WTC11 (cell line): ENCODE measurements around the gene WWOX. TPM values are rescaled to one million over a fixed set of nuclear protein-coding genes. Genes with fewer than 3 reads are reported as not detected.

Experiments used
- ATAC-seq: fragments of 200-7000 bp; cut with Tn5 transposase; 2 replicates; pipeline ENCODE4 v1.10.0; 2021; ENCODE audit warnings: mild to moderate bottlenecking, moderate library complexity
- CTCF ChIA-PET: fragments of 300-600 bp; sonication (Branson Sonifier 250); formaldehyde crosslinking; loops from one replicate; lab custom pipeline; 2021; ENCODE audit warnings: antibody characterized with exemption; lab: Charles Lee
- POLR2A ChIA-PET: fragments of 350-600 bp; sonication (Branson Sonifier 250); formaldehyde crosslinking; loops from one replicate; lab custom pipeline; 2021; ENCODE audit warnings: antibody characterized with exemption; lab: Charles Lee
- DNase-seq: peaks from one replicate; pipeline ENCODE4 v3.0.0; 2021; ENCODE audit warnings: low spot score
- H3K27ac Mint-ChIP-seq: 2 replicates; pipeline ENCODE4 v1.8.0; 2021; ENCODE audit warnings: mixed read lengths
- H3K27me3 Mint-ChIP-seq: 2 replicates; pipeline ENCODE4 v1.8.0; 2021; ENCODE audit warnings: low read depth, mild to moderate bottlenecking, moderate library complexity, mixed read lengths
- H3K36me3 Mint-ChIP-seq: 2 replicates; pipeline ENCODE4 v1.8.0; 2021; ENCODE audit warnings: mixed read lengths
- H3K4me1 Mint-ChIP-seq: 2 replicates; pipeline ENCODE4 v1.8.0; 2022; ENCODE audit warnings: mixed read lengths
- H3K4me3 Mint-ChIP-seq: 2 replicates; pipeline ENCODE4 v1.8.0; 2021; ENCODE audit warnings: mild to moderate bottlenecking, moderate library complexity, mixed read lengths
- H3K9me3 Mint-ChIP-seq: 2 replicates; pipeline ENCODE4 v1.8.0; 2021; ENCODE audit warnings: mixed read lengths
- ATF1 ChIP-seq: sonication (generic); formaldehyde crosslinking; IDR thresholded peaks from 2 replicates; pipeline ENCODE4 v1.8.1; 2023; ENCODE audit warnings: mild to moderate bottlenecking, moderate library complexity, missing genetic modification reagents
- EMX1 ChIP-seq: fragments of 250-450 bp; sonication (Bioruptor Pico); IDR thresholded peaks from 2 replicates; pipeline ENCODE4 v1.8.0; 2021; ENCODE audit warnings: mild to moderate bottlenecking
- JAZF1 ChIP-seq: fragments of 250-450 bp; sonication (Bioruptor Pico); IDR thresholded peaks from 2 replicates; pipeline ENCODE4 v1.9.0; 2021; ENCODE audit warnings: moderate library complexity, mild to moderate bottlenecking, inconsistent platforms
- OVOL2 ChIP-seq: fragments of 250-450 bp; sonication (Bioruptor Pico); IDR thresholded peaks from 2 replicates; pipeline ENCODE4 v1.9.0; 2021; ENCODE audit warnings: mild to moderate bottlenecking, borderline replicate concordance
- ZNF121 ChIP-seq: sonication (generic); formaldehyde crosslinking; IDR thresholded peaks from 2 replicates; pipeline ENCODE4 v1.8.0; 2023; ENCODE audit warnings: missing genetic modification reagents
- ZNF317 ChIP-seq: sonication (generic); formaldehyde crosslinking; IDR thresholded peaks from 2 replicates; pipeline ENCODE4 v1.8.1; 2023; ENCODE audit warnings: low read depth, mild to moderate bottlenecking, moderate library complexity, missing genetic modification reagents, borderline replicate concordance
- ZNF396 ChIP-seq: fragments of 250-450 bp; sonication (Bioruptor Pico); IDR thresholded peaks from 2 replicates; pipeline ENCODE4 v1.8.0; 2021; ENCODE audit warnings: mild to moderate bottlenecking, moderate library complexity, borderline replicate concordance
- ZNF671 ChIP-seq: fragments of 250-450 bp; sonication (Bioruptor Pico); IDR thresholded peaks from 2 replicates; pipeline ENCODE4 v1.8.0; 2021; ENCODE audit warnings: mild to moderate bottlenecking
- total RNA-seq: library from RNA; stranded (reverse); gene quantifications from 3 replicates; pipeline ENCODE4 v1.2.3, GENCODE V29; 2021
- TF ChIP-seq, protein P1 (sequence below): fragments of 250-450 bp; sonication (Bioruptor Pico); IDR thresholded peaks from 2 replicates; pipeline ENCODE4 v1.9.0; 2021; ENCODE audit warnings: moderate library complexity, mild to moderate bottlenecking, inconsistent platforms, borderline replicate concordance
- TF ChIP-seq, protein P2 (sequence below): fragments of 250-450 bp; sonication (Bioruptor Pico); IDR thresholded peaks from 2 replicates; pipeline ENCODE4 v1.9.0; 2021; ENCODE audit warnings: mild to moderate bottlenecking
- TF ChIP-seq, protein P3 (sequence below): sonication (generic); formaldehyde crosslinking; conservative IDR thresholded peaks from 2 replicates; pipeline ENCODE4 v1.8.1; 2022; ENCODE audit warnings: mild to moderate bottlenecking, missing genetic modification reagents
- TF ChIP-seq, protein P4 (sequence below): fragments of 250-450 bp; sonication (Bioruptor Pico); IDR thresholded peaks from 2 replicates; pipeline ENCODE4 v1.9.0; 2021; ENCODE audit warnings: mild to moderate bottlenecking
- TF ChIP-seq, protein P5 (sequence below): sonication (generic); formaldehyde crosslinking; IDR thresholded peaks from 2 replicates; pipeline ENCODE4 v1.8.0; 2022; ENCODE audit warnings: missing genetic modification reagents
- TF ChIP-seq, protein P6 (sequence below): fragments of 200-600 bp; IDR thresholded peaks from 2 replicates; pipeline ENCODE4 v1.8.0; 2022; ENCODE audit warnings: antibody characterized with exemption
- TF ChIP-seq, protein P7 (sequence below): sonication (generic); formaldehyde crosslinking; IDR thresholded peaks from 2 replicates; pipeline ENCODE4 v1.8.0; 2022; ENCODE audit warnings: mild to moderate bottlenecking, missing genetic modification reagents
- TF ChIP-seq, protein P8 (sequence below): sonication (generic); formaldehyde crosslinking; IDR thresholded peaks from 2 replicates; pipeline ENCODE4 v1.8.0; 2023; ENCODE audit warnings: mild to moderate bottlenecking, missing genetic modification reagents

The WWOX gene
- total RNA-seq, 1 experiment from 2014 or later: 15.7 TPM

DNA sequence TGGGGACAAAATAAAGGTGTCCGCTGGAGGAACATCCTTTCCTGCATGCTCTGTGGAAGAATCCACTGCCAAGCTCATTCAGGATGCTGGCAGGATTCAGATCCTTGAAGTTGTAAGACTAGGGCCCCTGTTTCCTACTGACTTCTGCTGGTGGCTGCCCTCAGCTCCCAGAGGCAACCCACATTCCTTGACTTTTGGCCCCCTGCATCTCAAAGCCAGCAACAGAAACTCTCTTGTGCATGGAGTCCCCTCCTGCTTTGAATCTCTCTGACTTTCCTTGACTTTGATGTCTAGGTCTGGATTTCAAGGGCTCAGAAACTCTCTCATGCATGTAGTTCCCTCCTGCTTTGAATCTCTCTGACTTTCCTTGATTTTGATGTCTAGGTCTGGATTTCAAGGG lies 461.5 kb downstream of the WWOX start (continued):
- TF ChIP-seq, protein P1, sequence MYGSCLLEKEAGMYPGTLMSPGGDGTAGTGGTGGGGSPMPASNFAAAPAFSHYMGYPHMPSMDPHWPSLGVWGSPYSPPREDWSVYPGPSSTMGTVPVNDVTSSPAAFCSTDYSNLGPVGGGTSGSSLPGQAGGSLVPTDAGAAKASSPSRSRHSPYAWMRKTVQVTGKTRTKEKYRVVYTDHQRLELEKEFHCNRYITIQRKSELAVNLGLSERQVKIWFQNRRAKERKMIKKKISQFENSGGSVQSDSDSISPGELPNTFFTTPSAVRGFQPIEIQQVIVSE: no peak
- TF ChIP-seq ZNF396 (CRISPR knock-in tag): no peak
- TF ChIP-seq, protein P2, sequence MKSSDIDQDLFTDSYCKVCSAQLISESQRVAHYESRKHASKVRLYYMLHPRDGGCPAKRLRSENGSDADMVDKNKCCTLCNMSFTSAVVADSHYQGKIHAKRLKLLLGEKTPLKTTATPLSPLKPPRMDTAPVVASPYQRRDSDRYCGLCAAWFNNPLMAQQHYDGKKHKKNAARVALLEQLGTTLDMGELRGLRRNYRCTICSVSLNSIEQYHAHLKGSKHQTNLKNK (CRISPR knock-in tag): no peak

DNA sequence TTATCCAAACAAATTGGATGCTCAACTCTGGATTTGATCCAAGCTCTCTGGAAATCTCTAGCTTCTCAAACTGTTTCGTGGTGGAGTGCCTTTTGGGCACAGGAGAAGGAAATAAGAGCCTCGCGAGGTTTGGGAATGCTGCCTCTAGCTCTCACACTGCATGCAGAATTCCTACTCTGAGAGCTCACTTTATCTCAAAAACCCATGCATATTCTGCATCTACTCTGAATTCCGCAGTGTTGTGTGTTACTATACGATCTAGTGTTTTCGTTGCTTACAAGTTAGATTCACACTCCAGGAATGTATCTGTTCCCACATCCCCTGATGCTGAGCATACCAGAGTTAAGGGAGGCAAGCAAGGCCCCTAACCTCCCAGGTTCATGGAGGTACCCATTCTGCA lies 462.7 kb downstream of the WWOX start:
- H3K9me3 Mint-ChIP-seq: peaks cover 24% of the 10 kb centered on the region
- POLR2A ChIA-PET: interaction anchor here (0.6 kb wide), 1 partner anchor 13 kb away, joined by 3 read pairs; no protein-coding TSS in a partner anchor
- peaks cover 8% of the 10 kb centered on the region; the same call in 1 of the 2 replicates for H3K4me1 Mint-ChIP-seq
- peaks cover 9% of the 10 kb centered on the region for H3K36me3 Mint-ChIP-seq
- TF ChIP-seq, protein P3, sequence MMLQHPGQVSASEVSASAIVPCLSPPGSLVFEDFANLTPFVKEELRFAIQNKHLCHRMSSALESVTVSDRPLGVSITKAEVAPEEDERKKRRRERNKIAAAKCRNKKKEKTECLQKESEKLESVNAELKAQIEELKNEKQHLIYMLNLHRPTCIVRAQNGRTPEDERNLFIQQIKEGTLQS (CRISPR knock-in tag): no peak
- TF ChIP-seq ATF1 (CRISPR knock-in tag) (no peak), ZNF121 (CRISPR knock-in tag) (no peak)
- TF ChIP-seq, protein P4, sequence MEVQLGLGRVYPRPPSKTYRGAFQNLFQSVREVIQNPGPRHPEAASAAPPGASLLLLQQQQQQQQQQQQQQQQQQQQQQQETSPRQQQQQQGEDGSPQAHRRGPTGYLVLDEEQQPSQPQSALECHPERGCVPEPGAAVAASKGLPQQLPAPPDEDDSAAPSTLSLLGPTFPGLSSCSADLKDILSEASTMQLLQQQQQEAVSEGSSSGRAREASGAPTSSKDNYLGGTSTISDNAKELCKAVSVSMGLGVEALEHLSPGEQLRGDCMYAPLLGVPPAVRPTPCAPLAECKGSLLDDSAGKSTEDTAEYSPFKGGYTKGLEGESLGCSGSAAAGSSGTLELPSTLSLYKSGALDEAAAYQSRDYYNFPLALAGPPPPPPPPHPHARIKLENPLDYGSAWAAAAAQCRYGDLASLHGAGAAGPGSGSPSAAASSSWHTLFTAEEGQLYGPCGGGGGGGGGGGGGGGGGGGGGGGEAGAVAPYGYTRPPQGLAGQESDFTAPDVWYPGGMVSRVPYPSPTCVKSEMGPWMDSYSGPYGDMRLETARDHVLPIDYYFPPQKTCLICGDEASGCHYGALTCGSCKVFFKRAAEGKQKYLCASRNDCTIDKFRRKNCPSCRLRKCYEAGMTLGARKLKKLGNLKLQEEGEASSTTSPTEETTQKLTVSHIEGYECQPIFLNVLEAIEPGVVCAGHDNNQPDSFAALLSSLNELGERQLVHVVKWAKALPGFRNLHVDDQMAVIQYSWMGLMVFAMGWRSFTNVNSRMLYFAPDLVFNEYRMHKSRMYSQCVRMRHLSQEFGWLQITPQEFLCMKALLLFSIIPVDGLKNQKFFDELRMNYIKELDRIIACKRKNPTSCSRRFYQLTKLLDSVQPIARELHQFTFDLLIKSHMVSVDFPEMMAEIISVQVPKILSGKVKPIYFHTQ (CRISPR knock-in tag): no peak
- ATAC-seq (no peak), DNase-seq (no peak)
- H3K4me3 Mint-ChIP-seq: no peak overlapping the region
- H3K27me3 Mint-ChIP-seq: no peaks in the 10 kb centered on the region
- CTCF ChIA-PET: no interaction called here
- H3K27ac Mint-ChIP-seq: no peak overlapping the region

DNA sequence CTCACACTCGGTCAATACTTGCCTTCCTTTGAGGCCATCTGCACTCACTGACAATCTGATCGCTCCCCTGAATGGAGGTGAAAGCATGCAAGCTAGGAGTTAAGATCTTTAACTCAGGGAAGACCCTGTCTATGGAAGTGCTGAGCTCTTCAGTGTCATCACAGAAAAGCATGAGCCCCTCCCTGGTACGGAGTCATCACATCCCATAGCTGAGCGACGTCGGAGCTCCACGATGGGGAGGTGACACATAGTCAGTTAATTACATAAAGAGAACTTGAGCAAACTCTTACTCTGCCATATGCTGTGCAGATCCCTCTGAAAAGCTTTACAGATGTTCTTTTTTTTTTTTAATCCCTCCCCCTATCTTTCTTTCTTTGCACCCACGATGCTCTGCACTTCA lies 463.2 kb downstream of the WWOX start:
- peaks cover 24% of the 10 kb centered on the region for H3K9me3 Mint-ChIP-seq
- POLR2A ChIA-PET: interaction anchor here (0.6 kb wide), 1 partner anchor 12 kb away, joined by 3 read pairs; no protein-coding TSS in a partner anchor
- DNase-seq: no peak
- CTCF ChIA-PET: interaction anchor here (0.7 kb wide), 1 partner anchor 614 kb away, joined by 5 read pairs; no protein-coding TSS in a partner anchor
- H3K36me3 Mint-ChIP-seq: peaks cover 9% of the 10 kb centered on the region
- peaks cover 8% of the 10 kb centered on the region; the same call in 1 of the 2 replicates for H3K4me1 Mint-ChIP-seq
- H3K27ac Mint-ChIP-seq: no peak overlapping the region
- H3K4me3 Mint-ChIP-seq: no peak overlapping the region
- no peaks in the 10 kb centered on the region for H3K27me3 Mint-ChIP-seq
- no peak for ATAC-seq
- TF ChIP-seq ZNF317 (CRISPR knock-in tag) (no peak), EMX1 (CRISPR knock-in tag) (no peak), OVOL2 (CRISPR knock-in tag) (no peak), ZNF671 (CRISPR knock-in tag) (no peak), JAZF1 (CRISPR knock-in tag) (no peak)
- TF ChIP-seq, protein P5, sequence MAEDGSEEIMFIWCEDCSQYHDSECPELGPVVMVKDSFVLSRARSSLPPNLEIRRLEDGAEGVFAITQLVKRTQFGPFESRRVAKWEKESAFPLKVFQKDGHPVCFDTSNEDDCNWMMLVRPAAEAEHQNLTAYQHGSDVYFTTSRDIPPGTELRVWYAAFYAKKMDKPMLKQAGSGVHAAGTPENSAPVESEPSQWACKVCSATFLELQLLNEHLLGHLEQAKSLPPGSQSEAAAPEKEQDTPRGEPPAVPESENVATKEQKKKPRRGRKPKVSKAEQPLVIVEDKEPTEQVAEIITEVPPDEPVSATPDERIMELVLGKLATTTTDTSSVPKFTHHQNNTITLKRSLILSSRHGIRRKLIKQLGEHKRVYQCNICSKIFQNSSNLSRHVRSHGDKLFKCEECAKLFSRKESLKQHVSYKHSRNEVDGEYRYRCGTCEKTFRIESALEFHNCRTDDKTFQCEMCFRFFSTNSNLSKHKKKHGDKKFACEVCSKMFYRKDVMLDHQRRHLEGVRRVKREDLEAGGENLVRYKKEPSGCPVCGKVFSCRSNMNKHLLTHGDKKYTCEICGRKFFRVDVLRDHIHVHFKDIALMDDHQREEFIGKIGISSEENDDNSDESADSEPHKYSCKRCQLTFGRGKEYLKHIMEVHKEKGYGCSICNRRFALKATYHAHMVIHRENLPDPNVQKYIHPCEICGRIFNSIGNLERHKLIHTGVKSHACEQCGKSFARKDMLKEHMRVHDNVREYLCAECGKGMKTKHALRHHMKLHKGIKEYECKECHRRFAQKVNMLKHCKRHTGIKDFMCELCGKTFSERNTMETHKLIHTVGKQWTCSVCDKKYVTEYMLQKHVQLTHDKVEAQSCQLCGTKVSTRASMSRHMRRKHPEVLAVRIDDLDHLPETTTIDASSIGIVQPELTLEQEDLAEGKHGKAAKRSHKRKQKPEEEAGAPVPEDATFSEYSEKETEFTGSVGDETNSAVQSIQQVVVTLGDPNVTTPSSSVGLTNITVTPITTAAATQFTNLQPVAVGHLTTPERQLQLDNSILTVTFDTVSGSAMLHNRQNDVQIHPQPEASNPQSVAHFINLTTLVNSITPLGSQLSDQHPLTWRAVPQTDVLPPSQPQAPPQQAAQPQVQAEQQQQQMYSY: no peak
- TF ChIP-seq, protein P6, sequence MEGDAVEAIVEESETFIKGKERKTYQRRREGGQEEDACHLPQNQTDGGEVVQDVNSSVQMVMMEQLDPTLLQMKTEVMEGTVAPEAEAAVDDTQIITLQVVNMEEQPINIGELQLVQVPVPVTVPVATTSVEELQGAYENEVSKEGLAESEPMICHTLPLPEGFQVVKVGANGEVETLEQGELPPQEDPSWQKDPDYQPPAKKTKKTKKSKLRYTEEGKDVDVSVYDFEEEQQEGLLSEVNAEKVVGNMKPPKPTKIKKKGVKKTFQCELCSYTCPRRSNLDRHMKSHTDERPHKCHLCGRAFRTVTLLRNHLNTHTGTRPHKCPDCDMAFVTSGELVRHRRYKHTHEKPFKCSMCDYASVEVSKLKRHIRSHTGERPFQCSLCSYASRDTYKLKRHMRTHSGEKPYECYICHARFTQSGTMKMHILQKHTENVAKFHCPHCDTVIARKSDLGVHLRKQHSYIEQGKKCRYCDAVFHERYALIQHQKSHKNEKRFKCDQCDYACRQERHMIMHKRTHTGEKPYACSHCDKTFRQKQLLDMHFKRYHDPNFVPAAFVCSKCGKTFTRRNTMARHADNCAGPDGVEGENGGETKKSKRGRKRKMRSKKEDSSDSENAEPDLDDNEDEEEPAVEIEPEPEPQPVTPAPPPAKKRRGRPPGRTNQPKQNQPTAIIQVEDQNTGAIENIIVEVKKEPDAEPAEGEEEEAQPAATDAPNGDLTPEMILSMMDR: no peak
- TF ChIP-seq, protein P7, sequence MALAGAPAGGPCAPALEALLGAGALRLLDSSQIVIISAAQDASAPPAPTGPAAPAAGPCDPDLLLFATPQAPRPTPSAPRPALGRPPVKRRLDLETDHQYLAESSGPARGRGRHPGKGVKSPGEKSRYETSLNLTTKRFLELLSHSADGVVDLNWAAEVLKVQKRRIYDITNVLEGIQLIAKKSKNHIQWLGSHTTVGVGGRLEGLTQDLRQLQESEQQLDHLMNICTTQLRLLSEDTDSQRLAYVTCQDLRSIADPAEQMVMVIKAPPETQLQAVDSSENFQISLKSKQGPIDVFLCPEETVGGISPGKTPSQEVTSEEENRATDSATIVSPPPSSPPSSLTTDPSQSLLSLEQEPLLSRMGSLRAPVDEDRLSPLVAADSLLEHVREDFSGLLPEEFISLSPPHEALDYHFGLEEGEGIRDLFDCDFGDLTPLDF: no peak
- TF ChIP-seq, protein P8, sequence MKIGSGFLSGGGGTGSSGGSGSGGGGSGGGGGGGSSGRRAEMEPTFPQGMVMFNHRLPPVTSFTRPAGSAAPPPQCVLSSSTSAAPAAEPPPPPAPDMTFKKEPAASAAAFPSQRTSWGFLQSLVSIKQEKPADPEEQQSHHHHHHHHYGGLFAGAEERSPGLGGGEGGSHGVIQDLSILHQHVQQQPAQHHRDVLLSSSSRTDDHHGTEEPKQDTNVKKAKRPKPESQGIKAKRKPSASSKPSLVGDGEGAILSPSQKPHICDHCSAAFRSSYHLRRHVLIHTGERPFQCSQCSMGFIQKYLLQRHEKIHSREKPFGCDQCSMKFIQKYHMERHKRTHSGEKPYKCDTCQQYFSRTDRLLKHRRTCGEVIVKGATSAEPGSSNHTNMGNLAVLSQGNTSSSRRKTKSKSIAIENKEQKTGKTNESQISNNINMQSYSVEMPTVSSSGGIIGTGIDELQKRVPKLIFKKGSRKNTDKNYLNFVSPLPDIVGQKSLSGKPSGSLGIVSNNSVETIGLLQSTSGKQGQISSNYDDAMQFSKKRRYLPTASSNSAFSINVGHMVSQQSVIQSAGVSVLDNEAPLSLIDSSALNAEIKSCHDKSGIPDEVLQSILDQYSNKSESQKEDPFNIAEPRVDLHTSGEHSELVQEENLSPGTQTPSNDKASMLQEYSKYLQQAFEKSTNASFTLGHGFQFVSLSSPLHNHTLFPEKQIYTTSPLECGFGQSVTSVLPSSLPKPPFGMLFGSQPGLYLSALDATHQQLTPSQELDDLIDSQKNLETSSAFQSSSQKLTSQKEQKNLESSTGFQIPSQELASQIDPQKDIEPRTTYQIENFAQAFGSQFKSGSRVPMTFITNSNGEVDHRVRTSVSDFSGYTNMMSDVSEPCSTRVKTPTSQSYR (CRISPR knock-in tag): no peak
